HG03565 (cell line): Measurements from ENCODE around the gene SUGCT.

Experiments used
- ATAC-seq: cut with Tn5 transposase; IDR thresholded peaks from one replicate; pipeline ENCODE4 v1.9.1; 2021; ENCODE audit warnings: mild to moderate bottlenecking, moderate library complexity; ENCODE audit not compliant: unreplicated experiment

Gene SUGCT

DNA sequence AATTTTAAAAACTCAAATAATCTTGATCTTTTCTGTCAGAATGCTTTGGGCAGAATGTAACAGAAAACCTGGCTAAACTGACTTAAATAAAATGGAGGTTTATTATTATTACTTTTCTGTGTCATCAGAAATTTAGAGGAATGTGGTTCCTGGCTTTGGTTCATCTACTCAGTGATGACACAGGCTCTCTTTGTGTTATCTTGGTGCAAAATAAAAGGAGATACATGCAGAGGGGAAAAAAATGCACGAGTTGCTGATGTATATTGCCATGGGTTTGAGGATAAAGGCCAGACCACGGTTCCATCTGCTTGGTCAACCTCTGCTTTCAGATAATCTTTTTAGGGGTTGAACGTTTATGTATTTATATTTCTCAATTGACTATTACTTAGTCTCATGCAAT lies 181.4 kb downstream of the SUGCT start:
- no peak for ATAC-seq

DNA sequence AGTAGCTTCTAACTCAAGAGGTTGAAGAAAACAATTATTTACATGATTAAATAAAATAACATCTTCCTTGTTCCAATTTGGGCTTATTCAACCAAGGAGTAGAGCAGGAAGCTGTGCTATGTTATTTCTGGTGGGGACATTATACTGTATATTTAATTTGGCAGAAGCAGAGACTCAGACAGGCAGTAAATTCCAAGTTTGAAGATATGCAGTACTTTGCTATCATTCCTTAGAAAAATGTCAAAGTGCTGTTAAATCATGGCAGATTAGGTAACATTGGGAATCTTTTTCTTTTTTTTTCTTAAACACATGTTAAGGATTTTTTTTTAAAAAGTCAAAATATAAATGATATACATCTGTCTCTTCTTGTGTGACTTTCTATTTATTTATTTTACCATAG lies 190.1 kb downstream of the SUGCT start:
- ATAC-seq: no peak

DNA sequence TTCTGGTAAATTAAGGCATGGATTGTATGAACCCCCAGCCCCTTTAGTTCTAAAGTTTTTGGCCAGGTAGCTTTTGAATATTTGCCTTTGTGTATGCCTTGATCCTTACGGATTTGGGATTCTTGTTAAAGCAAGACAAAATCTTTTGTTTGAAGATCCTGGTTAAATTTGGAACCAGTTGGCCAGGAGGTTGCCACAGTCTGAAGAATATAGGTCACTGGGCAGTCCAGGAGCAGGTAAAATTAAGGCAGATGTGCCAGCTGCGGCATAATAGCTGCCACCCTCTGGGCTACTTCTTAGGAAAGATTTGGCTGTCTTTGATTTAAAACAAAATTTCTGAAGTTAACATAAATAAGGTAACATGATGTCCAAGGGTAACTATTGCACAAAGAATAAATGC lies 192.3 kb downstream of the SUGCT start:
- no peak for ATAC-seq

DNA sequence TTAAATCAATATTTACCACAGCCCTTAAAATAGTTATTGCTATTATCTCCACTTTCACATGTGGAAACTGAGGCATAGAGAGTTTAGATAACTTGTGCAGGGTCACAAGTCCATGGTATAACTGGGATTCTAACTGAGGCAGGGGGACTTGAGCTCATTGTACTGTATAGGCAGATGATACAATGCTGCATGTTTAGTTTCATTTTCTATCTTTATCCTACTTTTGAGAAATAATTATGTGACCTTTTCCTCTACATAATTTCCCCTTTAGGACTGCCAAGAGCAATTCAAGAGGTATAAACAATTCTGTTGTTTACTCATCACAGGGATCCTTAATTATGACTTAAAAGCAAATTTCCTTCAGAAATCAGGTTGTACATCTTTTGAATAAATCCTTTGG lies 193.1 kb downstream of the SUGCT start:
- ATAC-seq: no peak

DNA sequence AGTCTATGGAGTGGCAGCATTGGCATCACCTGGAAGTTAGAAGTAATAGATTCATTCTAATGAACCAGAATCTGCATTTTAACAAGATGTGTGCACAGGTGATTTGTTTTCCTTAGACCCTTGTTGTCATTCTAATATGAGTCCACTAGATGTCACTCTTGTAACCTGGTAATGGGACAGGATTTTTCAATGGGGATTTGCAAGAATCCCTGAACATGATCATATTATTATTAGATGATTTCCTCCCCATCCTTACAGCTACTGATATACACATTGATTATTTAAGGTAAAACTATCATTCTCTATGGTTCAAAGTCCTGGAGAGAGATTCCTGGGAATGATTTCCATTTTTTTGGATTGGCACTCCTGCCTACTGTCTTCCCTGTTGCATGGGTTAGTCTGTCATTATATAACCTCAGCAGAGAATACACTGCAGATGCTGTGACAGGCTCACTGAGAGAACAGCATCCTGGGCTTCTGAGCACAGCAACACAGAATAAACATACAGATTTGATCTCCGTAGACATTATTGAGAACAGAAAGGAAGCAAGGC lies 194.9 kb downstream of the SUGCT start:
- ATAC-seq: peak; percentile 63

DNA sequence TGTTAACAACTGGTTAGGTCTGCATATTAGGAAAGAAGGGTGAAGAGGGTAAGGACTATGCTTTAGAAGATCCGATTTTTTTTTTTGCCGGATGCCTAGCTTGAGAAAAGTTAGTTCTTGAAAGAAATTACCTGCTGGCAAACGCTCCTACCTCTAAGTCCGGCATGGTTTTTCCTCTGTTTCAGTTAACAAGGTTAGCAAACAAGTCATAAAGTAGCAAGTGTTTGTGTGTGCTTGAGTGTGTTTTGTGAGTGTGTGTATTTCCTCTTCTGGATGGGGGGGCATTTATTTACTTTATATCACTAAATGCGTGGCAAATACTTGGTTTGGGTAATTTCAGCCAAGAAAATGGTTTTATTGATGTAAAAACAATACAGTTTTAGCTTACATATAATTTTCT lies 195.6 kb downstream of the SUGCT start:
- ATAC-seq: no peak

DNA sequence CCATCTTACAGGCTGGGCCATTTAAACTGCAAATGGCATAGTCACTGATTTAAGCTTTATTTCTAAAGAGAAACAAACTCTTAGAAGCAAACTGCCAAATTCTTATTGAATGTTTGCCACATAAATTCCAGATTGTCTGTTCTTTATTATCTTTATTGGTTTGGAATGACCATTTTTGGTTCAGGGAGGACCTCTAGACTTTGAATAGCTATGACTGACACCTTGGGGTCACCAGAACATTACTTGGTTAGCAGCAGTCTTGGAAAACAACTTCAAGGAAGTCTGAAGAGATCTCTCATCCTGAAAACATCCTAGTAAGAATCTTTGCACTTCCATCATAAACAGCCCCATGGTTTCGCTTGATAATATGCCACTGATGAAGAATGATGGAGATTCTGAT lies 197.1 kb downstream of the SUGCT start:
- ATAC-seq: no peak

DNA sequence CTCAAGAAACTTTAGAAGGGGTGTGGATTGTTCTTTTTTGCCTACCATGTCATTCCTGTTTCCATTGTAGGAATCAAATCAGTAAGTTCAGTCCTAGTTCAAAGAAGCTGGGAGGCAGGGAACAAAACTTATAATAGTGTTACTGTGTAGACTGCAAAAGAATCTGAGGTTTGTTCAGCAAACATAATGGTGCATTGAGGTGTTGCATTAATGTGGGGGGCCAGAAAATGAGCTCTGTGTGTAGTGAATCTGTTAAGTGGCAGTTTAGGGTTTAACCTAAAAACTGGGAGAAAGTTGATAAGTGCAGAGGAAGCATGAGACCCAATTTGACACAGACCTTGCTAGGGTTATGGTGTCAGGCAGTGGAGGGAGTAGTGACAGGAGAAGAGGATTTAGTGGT lies 197.7 kb downstream of the SUGCT start:
- ATAC-seq: no peak

DNA sequence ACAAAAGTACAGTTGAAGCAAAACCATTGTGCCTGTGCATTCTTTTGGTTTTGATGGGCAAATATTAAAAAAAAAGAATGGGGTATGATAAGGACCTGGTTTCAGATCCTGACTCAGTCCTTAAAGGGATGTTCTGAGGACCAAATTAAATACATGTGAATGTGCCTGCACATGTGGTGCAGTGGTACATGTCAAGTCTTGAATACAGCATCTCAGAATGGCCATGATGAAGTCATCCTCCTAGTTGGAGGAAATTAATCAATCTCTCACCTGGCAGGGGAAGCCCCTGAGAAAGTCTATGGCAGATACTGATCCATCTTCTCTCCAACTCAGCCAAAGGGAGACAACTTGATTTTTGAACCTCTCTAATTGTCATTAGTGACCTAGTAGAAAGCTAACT lies 207.0 kb downstream of the SUGCT start:
- ATAC-seq: no peak

DNA sequence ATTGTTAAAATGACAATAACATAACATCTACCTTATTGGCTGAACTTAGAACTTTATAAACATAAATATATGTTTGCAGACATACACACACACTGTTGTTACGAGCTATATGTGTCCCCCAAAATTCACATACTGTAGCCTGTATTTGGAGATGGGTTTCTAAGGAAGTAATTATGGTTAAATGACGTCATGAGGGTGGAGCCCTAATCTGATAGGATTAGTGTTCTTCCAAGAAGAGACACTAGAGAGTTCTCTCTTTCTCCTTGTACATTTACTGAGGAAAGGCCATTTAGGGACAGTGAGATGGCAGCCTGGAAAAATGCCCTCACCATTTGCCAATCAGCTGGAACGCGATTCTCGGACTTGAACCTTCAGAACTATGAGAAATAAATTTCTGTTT lies 211.7 kb downstream of the SUGCT start:
- ATAC-seq: no peak

DNA sequence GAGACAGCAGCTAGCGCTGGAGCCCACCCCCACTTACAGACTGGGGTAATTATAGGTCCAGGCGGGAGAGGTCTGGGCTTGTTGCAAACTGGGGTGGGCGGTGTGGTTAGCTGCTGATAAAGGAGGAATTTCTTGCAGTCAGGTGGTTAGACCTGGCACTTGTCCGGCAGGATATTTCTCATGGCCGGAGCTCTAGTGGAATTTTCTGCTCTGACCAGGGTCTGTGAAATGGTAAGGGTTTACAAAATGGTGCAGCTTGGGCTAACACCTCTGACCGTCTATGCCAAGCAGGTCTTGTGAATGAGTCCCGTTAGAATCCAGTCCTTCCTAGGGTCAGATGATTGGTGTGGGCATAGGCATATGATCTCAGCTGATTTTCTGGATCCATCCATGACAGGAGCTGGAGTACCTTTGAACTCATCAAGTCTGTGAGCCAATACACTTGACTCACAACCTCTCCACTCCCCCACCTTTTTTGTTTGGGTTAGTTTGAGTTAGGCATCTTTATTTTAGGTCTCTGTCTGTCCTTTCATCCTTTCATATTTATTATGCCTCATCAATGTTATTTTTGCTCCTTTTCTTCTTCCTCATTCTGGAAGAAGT lies 213.4 kb downstream of the SUGCT start:
- no peak for ATAC-seq

DNA sequence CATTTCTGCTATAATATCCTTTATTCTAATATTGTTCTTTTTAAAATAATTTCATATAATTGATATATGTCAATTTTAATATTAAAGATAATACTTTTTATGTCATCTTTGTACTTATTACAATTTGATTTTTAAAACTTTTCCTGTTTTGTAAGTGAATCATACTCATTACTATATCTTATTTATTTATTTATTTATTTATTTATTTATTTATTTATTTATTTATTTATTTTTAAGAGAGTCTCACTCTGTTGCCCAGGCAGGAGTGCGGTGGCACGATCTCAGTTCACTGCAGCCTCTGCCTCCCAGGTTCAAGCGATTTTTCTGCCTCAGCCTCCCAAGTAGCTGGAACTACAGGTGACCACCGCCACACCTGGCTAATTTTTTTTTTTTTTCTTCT lies 215.3 kb downstream of the SUGCT start:
- ATAC-seq: no peak

DNA sequence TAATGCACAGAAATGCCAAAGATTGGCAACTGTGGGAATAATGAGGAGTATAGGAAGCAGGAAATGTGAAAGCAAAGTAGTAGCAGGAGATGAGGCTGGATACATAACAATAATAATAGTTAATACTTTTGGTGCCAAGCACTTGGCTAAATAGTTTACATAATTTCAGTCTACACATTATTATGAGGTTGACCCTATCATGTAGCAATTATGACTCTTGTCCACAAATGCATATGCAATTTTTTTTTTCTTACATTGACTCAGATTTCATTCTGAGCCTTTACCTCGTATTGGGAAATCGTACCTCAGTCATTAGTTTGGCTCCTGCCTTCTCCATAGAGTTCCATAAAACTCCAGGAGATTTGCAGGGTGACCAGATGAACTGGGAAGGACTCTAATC lies 219.9 kb downstream of the SUGCT start:
- ATAC-seq: no peak

DNA sequence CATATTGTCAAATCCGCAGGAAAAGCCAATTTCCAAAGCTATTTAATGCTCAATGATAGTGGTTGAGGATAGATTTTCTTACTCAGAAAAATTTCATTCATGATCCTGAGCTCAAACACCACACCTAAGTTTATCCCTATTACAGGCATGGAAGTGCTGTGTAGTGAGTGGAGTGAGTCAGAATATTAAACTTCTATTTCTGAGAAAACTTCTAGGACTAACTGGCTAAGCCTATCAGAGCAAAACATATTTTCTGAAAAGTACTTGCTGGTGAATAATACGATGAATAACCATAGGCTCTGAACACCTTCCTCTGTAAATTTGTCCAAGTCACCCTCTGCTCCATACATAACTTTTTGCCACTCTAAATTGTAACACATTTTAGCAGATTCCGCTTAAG lies 221.5 kb downstream of the SUGCT start:
- ATAC-seq: no peak

DNA sequence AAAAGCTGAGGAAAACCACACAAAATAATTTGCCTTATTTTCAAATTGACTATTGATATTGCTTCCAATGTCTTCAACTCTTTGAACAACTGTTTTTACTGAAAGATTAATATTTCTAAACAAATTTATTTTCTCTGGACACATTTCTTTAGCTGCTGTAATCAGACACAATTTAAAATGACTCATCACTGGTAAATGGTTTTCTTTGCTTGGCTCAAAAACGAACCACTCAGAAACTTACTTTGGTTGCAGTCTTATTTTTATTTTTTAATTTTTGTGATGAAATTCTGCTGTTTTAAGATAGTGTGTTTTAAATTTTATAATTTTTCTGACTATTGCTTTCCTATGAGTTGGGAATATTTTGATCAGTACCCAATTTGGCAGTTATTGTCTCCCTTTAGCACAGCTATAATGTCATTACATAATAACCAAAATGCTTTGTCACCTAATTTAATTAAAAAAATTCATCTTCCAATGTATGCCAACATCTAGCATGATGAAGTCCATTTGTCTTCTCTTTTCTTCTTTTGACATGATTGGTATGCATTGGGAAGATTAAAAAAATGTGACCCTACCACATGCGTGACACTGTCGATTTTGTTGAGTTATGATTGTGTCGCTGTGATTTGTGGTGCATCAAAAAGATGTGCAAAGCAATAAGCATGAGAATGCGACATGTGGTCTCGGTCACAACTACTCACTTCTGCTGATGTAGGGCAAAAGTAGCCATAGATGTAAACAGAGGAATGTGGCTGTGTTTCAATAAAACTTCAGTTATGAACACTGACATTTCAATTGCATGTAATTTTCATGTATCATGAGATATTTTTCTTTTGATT lies 222.3 kb downstream of the SUGCT start:
- ATAC-seq: no peak

DNA sequence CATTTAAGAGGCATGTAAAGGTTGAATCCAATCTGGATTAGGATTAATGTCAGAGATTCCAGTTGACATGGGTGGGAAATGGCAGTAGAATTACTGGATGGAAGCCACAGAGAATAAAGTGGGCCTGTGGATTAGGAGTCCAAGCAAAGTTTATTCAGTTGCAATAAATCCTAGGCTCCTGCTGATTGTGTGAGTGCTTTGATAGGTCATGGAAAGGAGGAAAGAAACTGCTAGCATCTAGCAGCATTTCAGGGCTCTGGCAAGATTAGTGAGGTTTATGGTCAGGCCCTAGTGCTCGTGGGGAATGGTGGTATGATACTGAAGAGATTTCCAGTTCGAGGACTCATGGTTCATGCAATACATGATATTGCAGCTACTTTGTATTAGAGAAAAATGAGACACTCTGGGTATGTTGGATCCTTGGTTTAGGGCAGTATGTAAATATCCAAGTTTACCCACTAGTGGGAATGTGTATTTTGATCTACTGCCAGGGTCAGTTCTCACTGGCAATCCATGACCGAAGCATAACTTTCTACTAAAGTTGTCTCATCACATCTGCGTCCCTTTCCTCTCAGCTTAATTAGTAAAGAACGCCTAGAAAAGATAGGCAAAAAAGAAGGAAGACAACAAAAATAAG lies 235.0 kb downstream of the SUGCT start:
- no peak for ATAC-seq

DNA sequence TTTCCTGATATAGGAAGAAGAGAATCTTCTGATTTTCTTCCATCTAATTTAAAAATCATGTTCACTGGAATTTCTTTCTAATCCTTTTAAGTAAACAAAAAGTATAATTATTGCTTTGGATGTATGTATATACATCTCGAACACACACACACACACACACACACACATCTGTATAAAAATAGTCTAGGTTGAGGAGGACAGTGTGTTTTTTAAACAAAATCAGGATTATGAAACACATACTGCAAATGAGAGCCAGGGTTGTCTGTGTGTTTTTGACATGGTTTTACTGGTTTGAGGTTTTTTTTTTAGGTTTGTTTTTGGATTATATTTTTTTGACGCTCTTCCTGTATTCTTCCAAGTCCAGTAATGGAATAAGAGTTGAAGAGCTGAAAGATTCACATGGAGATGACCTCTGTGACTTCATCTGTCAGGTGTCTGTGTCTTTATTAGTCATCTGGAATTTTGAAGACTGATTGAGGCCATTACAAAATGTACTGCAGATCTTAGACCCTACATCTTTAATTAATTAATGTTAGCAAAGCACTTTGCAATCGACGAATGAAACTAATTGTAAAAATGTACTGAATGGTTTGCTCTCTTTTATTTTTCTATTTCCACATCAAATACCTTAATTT lies 237.1 kb downstream of the SUGCT start:
- ATAC-seq: no peak

DNA sequence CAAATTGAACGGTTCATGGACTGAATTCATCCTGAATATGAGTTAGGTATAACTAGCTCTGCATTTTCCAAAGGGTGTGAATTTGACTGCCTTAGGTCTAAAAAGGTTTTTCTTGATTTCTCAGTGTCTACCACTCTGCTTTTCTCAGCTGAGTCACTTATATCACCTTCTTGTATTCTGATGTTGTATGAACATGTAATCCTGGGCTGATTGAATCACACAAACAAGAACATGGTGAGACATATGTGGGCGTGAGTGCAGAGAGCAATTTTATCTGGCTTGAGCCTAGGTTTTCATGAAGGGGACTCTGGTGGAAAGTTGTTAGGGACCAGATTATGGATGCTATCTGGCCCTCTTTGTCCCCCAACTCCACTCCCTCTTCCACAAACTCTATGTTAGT lies 239.8 kb downstream of the SUGCT start:
- ATAC-seq: no peak

DNA sequence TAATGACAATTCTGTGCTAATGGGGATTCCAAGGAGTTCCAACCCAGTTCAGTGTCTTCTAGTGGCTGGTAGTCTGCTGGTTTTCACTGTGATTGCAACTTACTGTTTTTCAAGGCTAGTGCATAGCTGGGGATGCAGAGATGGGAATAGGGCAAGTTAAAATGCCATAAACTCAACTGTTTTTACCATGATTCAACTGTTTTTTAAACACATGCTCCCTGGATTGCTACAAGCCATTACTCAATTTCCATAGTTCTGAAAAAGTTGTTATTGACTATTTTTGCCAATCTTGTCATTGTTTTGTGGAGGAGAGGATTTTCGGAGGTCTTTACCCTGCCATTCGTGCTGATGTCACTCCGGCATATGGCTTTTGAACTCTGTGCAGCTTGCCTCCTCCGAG lies 245.3 kb downstream of the SUGCT start:
- no peak for ATAC-seq

DNA sequence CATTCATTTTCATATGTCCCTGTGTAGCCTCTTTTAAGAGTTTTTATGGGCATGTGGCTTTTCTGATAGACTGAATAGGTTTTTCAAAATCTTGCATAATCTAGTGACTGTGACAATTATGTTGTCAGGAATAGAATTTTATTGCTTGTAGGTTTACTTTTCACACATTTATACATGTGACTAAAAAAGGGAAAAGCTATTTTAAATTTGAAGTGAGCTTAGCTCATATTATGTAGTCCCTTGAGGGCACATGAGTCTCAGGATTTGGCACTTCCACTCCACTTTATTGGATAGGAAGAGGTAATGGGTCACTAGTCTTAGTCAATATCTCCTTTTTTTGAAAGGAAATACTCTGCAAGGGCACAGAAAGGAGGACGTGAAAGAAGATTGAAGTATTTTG lies 247.3 kb downstream of the SUGCT start:
- ATAC-seq: no peak

DNA sequence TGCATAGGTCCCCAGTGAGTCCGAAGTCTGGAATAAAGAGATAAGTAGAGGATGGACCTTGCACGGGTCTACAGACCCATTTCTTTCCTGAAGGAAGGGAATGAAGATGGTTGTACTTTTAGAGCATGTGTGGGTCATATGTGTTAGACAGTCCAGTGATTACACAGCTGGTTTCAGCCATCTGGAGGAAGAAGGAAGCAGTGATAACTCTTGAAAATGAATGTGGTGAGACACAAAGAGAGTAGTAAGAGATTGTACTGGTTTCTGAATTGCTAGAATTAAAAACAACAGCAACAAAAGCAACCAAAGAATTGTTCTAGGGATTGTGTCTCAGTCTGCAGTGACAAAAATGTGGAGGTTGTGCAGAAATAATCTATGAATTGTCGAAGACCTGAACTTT lies 258.9 kb downstream of the SUGCT start:
- ATAC-seq: no peak

DNA sequence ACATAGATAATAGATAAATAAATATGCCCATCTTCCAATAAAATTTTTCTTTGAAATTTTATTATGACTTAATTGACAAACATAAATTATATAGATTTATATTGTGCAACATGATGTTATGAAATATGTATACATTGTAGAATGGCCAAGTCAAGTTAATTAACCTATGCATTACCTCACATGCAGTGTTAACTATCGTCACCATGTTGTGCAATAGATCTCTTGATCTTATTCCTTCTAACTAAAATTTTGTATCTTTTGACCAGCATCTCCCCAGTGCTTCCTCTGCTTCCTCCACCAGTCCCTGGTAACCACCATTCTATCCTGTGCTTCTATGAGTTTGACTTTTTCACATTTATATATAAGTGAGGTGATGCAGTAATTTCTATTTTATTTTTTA lies 259.6 kb downstream of the SUGCT start:
- ATAC-seq: no peak
